GM21619 (cell line): Measurements from ENCODE around the gene ODR4.
"Not testable (repeated sequence)": the region's sequence is repeated elsewhere in the genome, so short reads cannot be mapped to it uniquely, and the experiment has no call there.

Source experiments
- ATAC-seq: cut with Tn5 transposase; IDR thresholded peaks from one replicate; pipeline ENCODE4 v1.9.1; 2021; ENCODE audit not compliant: unreplicated experiment

The ODR4 gene

DNA sequence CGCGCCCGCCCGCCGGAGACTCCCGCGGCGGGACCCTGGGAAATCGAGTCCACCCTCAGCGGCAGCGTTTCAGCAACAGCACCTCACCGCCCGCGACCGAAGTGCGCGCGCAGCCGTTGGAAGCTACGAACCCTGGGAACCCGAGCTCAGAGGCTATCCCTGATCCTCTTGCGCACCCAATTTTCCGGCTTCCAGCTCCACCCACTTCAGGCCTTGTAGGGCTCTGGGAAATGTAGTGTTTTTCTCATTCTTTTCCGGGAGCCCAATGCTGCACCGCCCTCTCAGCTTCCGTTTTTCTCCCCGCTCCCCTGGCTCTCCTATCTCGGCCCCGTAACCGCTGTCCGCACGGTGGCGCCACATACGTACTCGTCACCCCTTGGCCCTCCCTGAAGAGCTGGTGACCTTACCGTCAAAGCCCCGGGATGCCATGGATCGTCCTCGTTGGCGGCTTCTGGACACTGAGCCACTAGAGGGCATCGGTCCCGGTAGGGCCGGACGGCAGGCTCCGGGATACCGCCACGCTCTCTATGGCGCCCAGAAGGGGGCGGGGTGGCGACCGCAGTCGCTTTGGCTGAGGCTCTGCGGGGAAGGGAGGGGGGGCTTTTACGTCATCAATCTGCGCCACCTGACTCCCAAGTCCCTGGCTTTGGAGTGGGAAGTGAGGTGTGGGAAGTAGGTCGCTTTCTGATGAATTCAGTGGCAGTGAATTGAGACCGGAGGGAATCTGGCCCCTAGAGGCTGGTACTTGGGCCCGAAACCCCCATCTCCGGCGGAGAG is at the start of gene ODR4, which contains the start of gene TPR:
TSS of gene ODR4 (plus strand) at position 687 of the 777 bp plus-strand sequence. CDS start 3,948 bp downstream, outside the sequence.
TSS of gene TPR (minus strand) at position 102 of the 777 bp plus-strand sequence. CDS start 225 bp downstream, outside the sequence.
- ATAC-seq: peak; percentile 86

DNA sequence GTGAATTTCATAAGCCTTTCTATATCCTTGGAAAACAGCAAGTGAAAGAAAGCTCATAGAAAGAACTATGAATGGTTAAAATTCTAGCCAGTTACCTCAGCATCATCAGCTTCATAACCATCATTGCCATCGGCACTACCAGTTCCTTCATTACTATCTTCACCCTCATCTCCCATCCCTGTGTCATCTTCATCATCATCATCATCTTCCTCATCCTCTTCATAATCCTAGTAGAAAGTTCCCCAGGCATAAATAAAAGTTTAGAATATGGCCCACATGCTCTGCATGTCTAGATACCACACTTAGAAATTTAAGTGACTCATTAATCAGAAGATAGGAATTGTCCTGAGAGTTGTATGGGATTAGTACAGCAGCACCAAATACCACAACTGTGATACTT is 49.6 kb upstream of the ODR4 start:
- no peak for ATAC-seq

DNA sequence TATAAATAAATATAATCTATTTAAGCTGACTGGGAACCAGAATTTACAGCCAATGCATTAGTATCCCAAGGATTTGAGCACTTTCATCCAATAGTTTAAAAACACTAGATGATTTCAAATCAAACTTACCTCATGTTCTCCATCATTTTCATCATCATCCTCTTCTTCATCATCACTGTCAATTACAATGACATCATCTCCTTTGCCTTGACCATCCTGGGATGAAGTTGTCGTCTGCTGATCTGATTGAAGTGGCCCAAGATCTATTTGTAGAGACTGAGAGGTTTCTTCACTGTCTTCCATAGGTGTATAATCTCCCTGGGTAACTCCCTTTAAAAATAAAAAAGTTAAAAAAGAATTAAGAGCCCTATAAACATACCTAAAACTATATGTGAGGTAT is 48.3 kb upstream of the ODR4 start:
- no peak for ATAC-seq

GRCh38 chr1:186330758-186331157 is 44.9 kb upstream of the ODR4 start:
- no peak for ATAC-seq

GRCh38 chr1:186337554-186337953 is 38.1 kb upstream of the ODR4 start:
- no peak for ATAC-seq

DNA sequence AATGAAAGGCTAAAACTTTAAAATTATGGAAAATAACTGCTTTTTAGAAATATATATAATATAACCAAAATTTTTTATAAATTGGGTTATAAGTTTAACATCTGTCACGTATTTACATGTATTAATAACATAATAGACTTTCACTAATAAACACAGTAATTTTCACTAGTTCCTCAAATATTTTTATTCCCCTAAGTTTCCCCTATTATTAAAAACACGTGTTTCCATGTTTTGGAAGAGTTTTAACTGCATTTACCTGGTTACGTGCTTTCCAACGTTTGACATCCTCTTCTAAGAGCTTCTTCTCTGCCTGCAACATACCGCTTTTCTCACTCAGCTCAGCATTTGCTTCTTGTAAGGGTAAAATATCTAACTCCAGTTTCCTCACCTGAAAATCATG is 34.9 kb upstream of the ODR4 start:
- ATAC-seq: no peak

DNA sequence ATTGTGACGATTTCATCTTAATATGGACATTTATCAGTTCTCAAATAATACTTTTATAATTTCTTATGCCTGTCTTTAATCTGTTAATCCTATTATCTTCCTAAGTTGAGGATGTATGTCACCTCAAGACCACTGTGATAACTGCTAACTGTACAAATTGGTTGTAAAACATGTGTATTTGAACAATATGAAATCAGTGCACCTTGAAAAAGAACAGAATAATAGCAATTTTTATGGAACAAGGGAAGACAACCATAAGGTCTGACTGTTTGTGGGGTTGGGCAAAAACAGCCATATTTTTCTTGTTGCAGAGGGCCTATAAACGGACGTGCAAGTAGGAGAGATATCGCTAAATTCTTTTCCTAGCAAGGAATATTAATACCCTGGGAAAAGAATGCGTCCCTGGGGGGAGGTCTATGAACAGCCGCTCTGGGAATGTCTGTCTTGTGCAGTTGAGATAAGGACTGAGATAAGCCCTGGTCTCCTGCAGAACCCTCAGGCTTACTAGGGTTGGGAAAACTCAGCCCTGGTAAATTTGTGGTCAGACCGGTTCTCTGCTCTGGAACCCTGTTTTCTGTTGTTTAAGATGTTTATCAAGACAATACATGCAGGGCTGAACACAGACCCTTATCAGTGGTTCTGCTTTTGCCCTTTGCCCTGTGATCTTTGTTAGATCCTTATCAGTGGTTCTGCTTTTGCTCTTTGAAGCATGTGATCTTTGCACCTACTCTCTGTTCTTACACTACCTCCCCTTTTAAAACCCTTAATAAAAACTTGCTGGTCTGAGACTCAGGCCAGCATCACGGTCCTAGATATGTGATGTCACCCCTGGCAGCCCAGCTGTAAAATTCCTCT is 27.6 kb upstream of the ODR4 start:
- ATAC-seq: not testable (repeated sequence)

DNA sequence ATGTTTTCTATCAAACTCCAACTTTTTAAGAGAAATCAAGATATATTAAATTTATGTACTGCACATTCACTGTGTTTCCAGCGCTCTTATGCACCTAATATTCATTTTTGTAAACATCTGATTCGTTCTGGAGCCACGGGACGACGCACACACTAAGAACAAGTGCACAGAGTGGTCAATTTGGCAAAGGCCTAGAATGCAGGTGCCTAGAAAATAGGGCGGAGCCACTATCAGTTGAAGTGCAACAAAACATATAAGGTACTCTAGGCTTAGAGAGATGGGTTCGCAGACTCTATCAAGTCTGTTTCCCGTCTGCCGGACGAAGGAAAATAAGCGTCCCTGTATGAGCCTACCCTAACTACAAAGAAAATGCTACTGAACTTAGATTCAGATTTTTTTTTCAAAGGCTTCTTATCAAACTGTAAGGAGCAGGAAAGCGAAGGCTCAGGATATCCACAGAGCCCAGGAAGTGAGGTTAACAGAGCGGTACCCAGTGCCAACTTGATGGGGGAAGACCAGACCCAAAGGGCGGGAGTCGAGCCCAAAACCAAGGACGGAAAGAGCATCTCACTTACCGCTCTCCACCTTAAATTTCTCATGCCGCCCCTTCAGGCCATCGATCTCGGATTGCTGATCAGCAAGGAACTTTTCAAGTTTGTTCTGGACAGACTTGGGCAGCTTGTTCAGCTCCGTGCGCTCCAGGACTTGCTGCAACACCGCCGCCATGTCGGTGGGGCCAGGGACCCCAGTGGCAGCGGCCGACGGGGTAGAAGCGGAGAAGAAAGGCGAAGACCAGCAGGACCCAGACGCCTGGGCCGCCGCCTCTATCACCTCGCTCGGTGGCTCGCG is 1.1 kb upstream of the ODR4 start:
- ATAC-seq: peak; percentile 31

- ATAC-seq: no peak
Observed at GRCh38 chr1:186375929-186376319, 286 bp downstream of the ODR4 start.

DNA sequence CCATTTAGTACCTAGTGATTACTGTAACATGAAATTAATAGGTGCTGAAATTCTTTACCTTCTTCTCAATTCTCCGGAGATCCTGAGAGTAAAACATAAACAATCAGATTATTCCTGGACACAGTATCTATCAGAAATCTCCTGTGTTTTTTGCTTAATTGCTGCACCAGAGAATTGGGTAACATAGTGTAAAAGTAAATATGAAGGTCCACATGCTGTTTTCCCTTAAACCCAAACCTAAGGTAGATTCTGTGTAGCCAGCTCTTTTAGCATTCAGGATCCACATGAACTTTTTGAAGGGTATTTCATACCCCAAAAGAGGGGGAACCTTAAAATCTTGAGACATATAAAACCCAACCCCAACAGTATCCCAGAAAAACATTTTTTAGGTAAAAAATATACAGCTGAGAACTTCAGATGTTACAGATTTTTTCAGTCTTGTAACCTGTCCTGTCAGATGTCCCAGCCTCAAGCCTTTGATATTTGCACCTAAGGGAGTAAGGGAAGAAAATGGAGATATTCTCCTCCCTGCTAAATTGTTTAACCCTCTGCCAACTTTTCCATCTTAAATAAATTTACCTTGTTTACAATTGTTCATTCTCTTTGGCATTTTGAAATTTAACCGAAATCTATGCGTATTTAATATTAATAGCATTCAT is 11.2 kb downstream of the ODR4 start:
- ATAC-seq: no peak

GRCh38 chr1:186390925-186391324 is 15.3 kb downstream of the ODR4 start:
- ATAC-seq: no peak

GRCh38 chr1:186391841-186392240 is 16.2 kb downstream of the ODR4 start:
- ATAC-seq: no peak

GRCh38 chr1:186392711-186393110 is 17.1 kb downstream of the ODR4 start:
- not testable (repeated sequence) for ATAC-seq

- ATAC-seq: not testable (repeated sequence)
Observed at GRCh38 chr1:186401446-186401845, 25.8 kb downstream of the ODR4 start.

DNA sequence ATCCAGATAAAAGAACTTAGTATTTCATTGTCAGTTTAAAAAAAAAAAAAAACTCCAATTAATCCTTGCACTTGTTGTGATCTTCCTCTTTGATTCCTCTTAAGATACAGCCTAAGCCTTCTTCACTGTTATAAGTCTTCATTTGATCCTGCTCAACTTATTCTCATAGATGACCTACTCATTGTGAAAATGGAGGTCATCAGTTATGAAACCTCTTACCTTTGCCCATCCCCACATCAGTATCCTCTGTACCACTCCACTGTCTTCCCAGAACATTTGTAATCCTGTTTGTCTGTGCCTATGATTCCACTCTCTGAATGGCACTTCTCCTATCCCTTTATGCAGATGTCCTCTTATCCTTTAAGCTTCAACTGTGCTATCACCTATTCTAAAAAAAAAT is 28.0 kb downstream of the ODR4 start:
- ATAC-seq: no peak

GRCh38 chr1:186404454-186405051 is 28.9 kb downstream of the ODR4 start:
- ATAC-seq: no peak

DNA sequence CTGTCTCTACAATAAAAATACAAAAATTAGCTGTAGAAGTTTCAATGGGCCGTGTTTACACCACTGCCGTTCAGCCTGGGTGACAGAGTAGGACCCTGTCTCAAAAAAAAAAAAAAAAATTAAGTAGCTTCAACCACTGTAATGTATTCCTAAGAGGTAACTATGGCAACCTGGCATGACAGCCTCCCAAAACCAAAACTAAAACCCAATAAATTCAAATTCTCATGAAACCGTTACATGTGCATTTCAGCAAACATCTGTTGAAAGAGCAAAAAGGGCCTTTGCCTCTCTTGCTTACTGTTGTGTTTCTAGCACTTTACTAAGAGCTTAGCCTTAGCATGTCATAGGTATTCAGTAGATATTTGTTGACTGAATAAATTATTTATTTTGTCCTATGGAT is 33.5 kb downstream of the ODR4 start:
- ATAC-seq: peak; percentile 70

- ATAC-seq: no peak
Observed at GRCh38 chr1:186413319-186413718, 37.7 kb downstream of the ODR4 start.

- ATAC-seq: no peak
Observed at GRCh38 chr1:186418503-186418902, 42.9 kb downstream of the ODR4 start.

- no peak for ATAC-seq
Observed at GRCh38 chr1:186420311-186420710, 44.7 kb downstream of the ODR4 start.
